HG02678 (cell line): ENCODE results near the gene HOXB1.
"Not testable (repeated sequence)": the region's sequence is repeated elsewhere in the genome, so short reads cannot be mapped to it uniquely, and the experiment has no call there.

Experiments
- ATAC-seq: cut with Tn5 transposase; IDR thresholded peaks from one replicate; pipeline ENCODE4 v1.9.1; 2021; ENCODE audit warnings: mild to moderate bottlenecking, moderate library complexity; ENCODE audit not compliant: unreplicated experiment

The HOXB1 gene

GRCh38 chr17:48499735-48500434, 30.9 kb downstream of the HOXB1 start:
- no peak for ATAC-seq

GRCh38 chr17:48499248-48499647, 31.6 kb downstream of the HOXB1 start:
- ATAC-seq: no peak

GRCh38 chr17:48498164-48498850, 32.5 kb downstream of the HOXB1 start:
- ATAC-seq: no peak

GRCh38 chr17:48497103-48497502, 33.7 kb downstream of the HOXB1 start:
- no peak for ATAC-seq

- ATAC-seq: no peak
These were observed 36.5 kb downstream of the HOXB1 start for GRCh38 chr17:48494335-48494734.

GRCh38 chr17:48492401-48493298, 38.2 kb downstream of the HOXB1 start:
- peak; percentile 51 for ATAC-seq

GRCh38 chr17:48491527-48492273, 39.1 kb downstream of the HOXB1 start:
- ATAC-seq: no peak

GRCh38 chr17:48490451-48490892, 40.3 kb downstream of the HOXB1 start:
- ATAC-seq: no peak

- ATAC-seq: no peak
These were observed 41.0 kb downstream of the HOXB1 start for GRCh38 chr17:48489781-48490180.

- no peak for ATAC-seq
These were observed 42.2 kb downstream of the HOXB1 start for GRCh38 chr17:48488548-48489106.

- no peak for ATAC-seq
These were observed 43.6 kb downstream of the HOXB1 start for GRCh38 chr17:48487221-48487620.

GRCh38 chr17:48486557-48486956, 44.3 kb downstream of the HOXB1 start:
- ATAC-seq: no peak

GRCh38 chr17:48484850-48485249, 46.0 kb downstream of the HOXB1 start:
- no peak for ATAC-seq

GRCh38 chr17:48484256-48484655, 46.6 kb downstream of the HOXB1 start:
- no peak for ATAC-seq

GRCh38 chr17:48483471-48484131, 47.2 kb downstream of the HOXB1 start:
- ATAC-seq: no peak

- ATAC-seq: no peak
These were observed 47.8 kb downstream of the HOXB1 start for GRCh38 chr17:48483004-48483403.

GRCh38 chr17:48482301-48482700, 48.5 kb downstream of the HOXB1 start:
- ATAC-seq: not testable (repeated sequence)

GRCh38 chr17:48479014-48479402, 51.8 kb downstream of the HOXB1 start:
- no peak for ATAC-seq
